Right atrium auricular region (tissue), 2 donors: ENCODE results near the gene KBTBD6. TPM values are rescaled to one million over a fixed set of nuclear protein-coding genes. Genes with fewer than 3 reads are reported as not detected.

Experiments used
- DNase-seq: peaks from one replicate; pipeline ENCODE4 v3.0.0-alpha.2; 2019; ENCODE audit warnings: low spot score
- H3K27ac ChIP-seq, 2 donors: fragments of 200-600 bp; sonication (generic); 1 replicate in 1 of 2; 2 replicates in 1 of 2; pipeline ENCODE4 v1.5.1; 2016 to 2019
- H3K27me3 ChIP-seq, 2 donors: fragments of 200-600 bp; sonication (generic); one replicate each; pipeline versions ENCODE4 v1.5.1 to v1.6.0; 2017 to 2019
- H3K36me3 ChIP-seq: fragments of 200-600 bp; sonication (generic); one replicate; pipeline ENCODE4 v1.5.1; 2016
- H3K4me1 ChIP-seq, 2 donors: fragments of 200-600 bp; sonication (generic); one replicate each; pipeline versions ENCODE4 v1.5.1 to v1.6.0; 2017 to 2019
- H3K4me3 ChIP-seq, 2 donors: fragments of 200-600 bp; sonication (generic); 1 replicate in 1 of 2; 2 replicates in 1 of 2; pipeline ENCODE4 v1.5.1; 2017 to 2019; ENCODE audit warnings: mild to moderate bottlenecking in 1 of 2, moderate library complexity in 1 of 2
- H3K9me3 ChIP-seq, 2 donors: fragments of 200-600 bp; sonication (generic); one replicate each; pipeline ENCODE4 v1.5.1; 2019
- CTCF ChIP-seq, 2 donors: fragments of 200-600 bp; sonication (generic); IDR thresholded peaks; one replicate each; pipeline ENCODE4 v1.5.1; 2019; ENCODE audit warnings: antibody characterized with exemption in 2 of 2
- total RNA-seq, 2 donors: library from RNA; depleted of rRNA; stranded (reverse); fragments of >200 nt; gene quantifications; one replicate each; pipeline ENCODE4 v1.1.0, GENCODE V29; 2016

The KBTBD6 gene
- total RNA-seq, 2 donors from 2014 or later = 8.3 to 12.9 TPM

DNA sequence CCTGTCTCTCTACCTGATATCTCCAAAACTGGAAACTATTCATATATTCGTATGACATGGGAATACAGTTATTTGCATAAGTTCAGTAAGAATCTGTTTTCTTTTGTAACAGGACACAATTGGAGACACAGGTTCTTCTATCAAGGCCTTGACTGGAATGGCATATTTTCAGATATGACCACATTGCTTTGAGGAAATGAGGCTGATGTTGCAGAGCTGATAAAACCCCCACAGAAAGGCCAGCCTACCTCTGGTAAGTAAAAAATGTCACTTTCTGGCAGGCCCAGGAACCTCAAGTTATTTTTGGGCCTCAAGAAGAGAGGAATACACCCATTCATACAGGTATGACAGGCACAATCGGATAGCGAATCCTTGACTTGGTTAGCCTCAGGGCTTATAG, 29.5 kb upstream of the KBTBD6 start:
- no peak overlapping the region for H3K4me3 ChIP-seq
- H3K4me1 ChIP-seq = no peaks in the 10 kb centered on the region
- no peak for TF ChIP-seq CTCF (IDR thresholded peaks at IDR 0.05)
- H3K36me3 ChIP-seq = no peaks in the 10 kb centered on the region
- H3K27me3 ChIP-seq = no peaks in the 10 kb centered on the region
- H3K27ac ChIP-seq = no peak overlapping the region
- no peaks in the 10 kb centered on the region for H3K9me3 ChIP-seq
- DNase-seq = no peak

- Histone ChIP-seq H3K4me3 (no peak overlapping the region), H3K4me1 (no peaks in the 10 kb centered on the region), H3K27ac (no peak overlapping the region), H3K36me3 (no peaks in the 10 kb centered on the region), H3K9me3 (no peaks in the 10 kb centered on the region), H3K27me3 (no peaks in the 10 kb centered on the region)
- no peak for DNase-seq
- TF ChIP-seq CTCF (IDR thresholded peaks at IDR 0.05) = no peak
Observed at GRCh38 chr13:41159174-41159573, 26.6 kb upstream of the KBTBD6 start.

DNA sequence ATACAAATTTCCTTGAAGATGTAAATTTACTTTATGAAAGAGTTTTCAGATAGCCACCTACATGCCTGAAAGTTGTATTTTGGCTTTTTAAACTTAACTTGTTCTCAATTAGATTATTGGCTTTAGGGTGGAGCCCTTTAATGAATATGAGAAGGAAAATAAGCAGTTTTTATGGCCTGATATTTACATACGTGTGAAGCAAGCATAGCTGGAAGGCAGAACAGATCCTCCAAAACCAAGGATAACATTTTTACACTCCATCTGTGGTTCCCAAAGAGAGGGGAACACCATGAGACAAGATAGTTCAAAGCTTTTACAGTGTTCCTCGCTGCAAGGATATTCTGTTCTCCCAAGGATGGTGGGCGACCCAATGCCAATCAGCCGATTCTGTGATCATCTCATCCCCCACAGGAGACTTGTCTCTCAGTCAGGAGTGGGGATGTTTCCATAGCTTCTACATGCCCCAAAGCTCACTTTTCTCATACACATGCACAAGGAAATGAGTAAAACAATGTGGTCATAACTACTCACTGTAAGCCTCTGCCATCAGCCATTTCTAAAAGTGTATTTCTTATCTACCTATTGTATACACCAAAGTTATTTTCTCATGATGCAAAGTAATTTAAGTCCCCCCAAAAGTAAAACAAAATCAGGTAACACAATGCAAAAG, 24.6 kb upstream of the KBTBD6 start:
- Histone ChIP-seq H3K4me3 (no peak overlapping the region), H3K9me3 (peaks cover 0 to 2% of the 10 kb centered on the region in 2 donors), H3K27me3 (no peaks in the 10 kb centered on the region), H3K4me1 (no peaks in the 10 kb centered on the region), H3K27ac (no peak overlapping the region), H3K36me3 (no peaks in the 10 kb centered on the region)
- DNase-seq = no peak
- no peak for TF ChIP-seq CTCF (IDR thresholded peaks at IDR 0.05)

DNA sequence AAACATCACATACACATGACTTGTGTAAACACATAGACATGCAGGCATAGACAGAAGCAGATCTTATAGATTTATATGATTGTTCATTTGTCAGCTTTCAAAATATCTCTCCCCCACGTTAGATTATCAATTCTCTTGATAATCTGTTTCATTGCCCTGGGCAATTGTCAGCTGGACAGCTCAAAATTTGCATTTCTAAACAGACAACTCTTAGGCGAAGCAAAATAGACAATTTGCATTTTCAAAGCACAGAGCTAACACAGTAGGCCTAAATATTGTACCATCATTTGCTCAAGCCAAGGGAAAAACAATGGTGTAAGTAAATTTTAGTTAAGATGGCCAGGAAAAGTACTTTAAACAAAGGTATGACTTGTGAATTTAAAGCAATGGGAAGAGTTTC, 24.0 kb upstream of the KBTBD6 start:
- H3K9me3 ChIP-seq = peaks cover 0 to 7% of the 10 kb centered on the region in 2 donors
- no peak for TF ChIP-seq CTCF (IDR thresholded peaks at IDR 0.05)
- H3K4me1 ChIP-seq = no peaks in the 10 kb centered on the region
- no peak overlapping the region for H3K27ac ChIP-seq
- H3K27me3 ChIP-seq = no peaks in the 10 kb centered on the region
- H3K4me3 ChIP-seq = no peak overlapping the region
- H3K36me3 ChIP-seq = no peaks in the 10 kb centered on the region
- no peak for DNase-seq

DNA sequence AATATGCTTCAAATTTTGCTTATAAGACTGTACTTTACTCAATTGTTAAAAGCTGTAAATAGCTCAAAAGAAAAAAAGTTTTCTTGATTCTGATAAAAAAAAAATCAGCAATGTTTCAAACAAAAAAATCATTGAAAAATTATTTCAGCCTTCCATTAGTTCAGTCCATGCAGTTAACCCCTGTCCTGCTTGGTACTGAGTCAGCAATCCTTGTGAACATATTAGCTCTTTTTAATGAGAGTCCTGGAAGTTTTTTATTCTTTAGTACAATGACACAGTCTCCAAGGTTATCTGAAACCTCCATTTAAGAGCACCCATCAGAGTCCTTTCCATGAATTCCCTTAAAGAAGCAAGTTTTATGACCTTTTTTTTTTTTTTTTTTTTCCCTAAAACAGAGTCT, 21.4 kb upstream of the KBTBD6 start:
- H3K36me3 ChIP-seq = peaks cover 5% of the 10 kb centered on the region
- no peak for DNase-seq
- H3K27ac ChIP-seq = no peak overlapping the region
- no peaks in the 10 kb centered on the region for H3K27me3 ChIP-seq
- no peak overlapping the region for H3K4me3 ChIP-seq
- H3K9me3 ChIP-seq = peaks cover 0 to 21% of the 10 kb centered on the region in 2 donors
- no peak for TF ChIP-seq CTCF (IDR thresholded peaks at IDR 0.05)
- no peaks in the 10 kb centered on the region for H3K4me1 ChIP-seq

- peaks cover 5% of the 10 kb centered on the region for H3K36me3 ChIP-seq
- DNase-seq = no peak
- no peak overlapping the region for H3K4me3 ChIP-seq
- H3K9me3 ChIP-seq = peaks cover 0 to 41% of the 10 kb centered on the region in 2 donors
- H3K4me1 ChIP-seq = no peaks in the 10 kb centered on the region
- no peaks in the 10 kb centered on the region for H3K27me3 ChIP-seq
- no peak overlapping the region for H3K27ac ChIP-seq
- TF ChIP-seq CTCF (IDR thresholded peaks at IDR 0.05) = no peak
Observed at GRCh38 chr13:41152005-41152404, 19.4 kb upstream of the KBTBD6 start.
